H1 (cell line): ENCODE measurements around the gene OSBP2. TPM values are rescaled to one million over a fixed set of nuclear protein-coding genes. Genes with fewer than 3 reads are reported as not detected.

Experiments used
- CTCF ChIA-PET: fragments of 300-600 bp; sonication (Branson Sonifier 250); formaldehyde crosslinking; loops from one replicate; lab custom pipeline; 2021; ENCODE audit not compliant: partially characterized antibody; lab: Charles Lee
- POLR2A ChIA-PET: fragments of 300-600 bp; sonication (Branson Sonifier 250); formaldehyde crosslinking; loops from one replicate; lab custom pipeline; 2021; ENCODE audit warnings: inconsistent platforms; ENCODE audit not compliant: partially characterized antibody; lab: Charles Lee
- DNase-seq, 2 experiments: peaks; one replicate each; pipeline versions ENCODE4 v3.0.0 to v3.0.0-alpha.2; 2010 to 2022; ENCODE audit warnings: low spot score in 2 of 2, low read depth in 1 of 2, mixed read lengths in 1 of 2
- FAIRE-seq: peaks from 2 replicates; lab custom pipeline; 2011; peaks lifted over from hg19 to GRCh38; lab: Jason Lieb, UNC
- H2AFZ ChIP-seq: 2 replicates; pipeline ENCODE4 v1.8.1; 2012; ENCODE audit warnings: low read length, inconsistent platforms
- H2AK5ac ChIP-seq: 2 replicates; pipeline ENCODE4 v1.6.1; 2013; ENCODE audit warnings: low read depth, low read length
- H2BK120ac ChIP-seq: replicated peaks from 2 replicates; pipeline ENCODE3; 2013; ENCODE audit warnings: low read depth, low read length, inconsistent platforms
- H2BK12ac ChIP-seq: 2 replicates; pipeline ENCODE4 v1.6.1; 2013; ENCODE audit warnings: low read depth, low read length
- H2BK15ac ChIP-seq: 2 replicates; pipeline ENCODE4 v1.6.1; 2013; ENCODE audit warnings: low read length
- H2BK20ac ChIP-seq: 2 replicates; pipeline ENCODE4 v1.6.1; 2013; ENCODE audit warnings: low read length
- H2BK5ac ChIP-seq: 2 replicates; pipeline ENCODE4 v1.6.1; 2013; ENCODE audit warnings: low read depth, low read length
- H3K14ac ChIP-seq: 2 replicates; pipeline ENCODE4 v1.6.1; 2013; ENCODE audit warnings: inconsistent platforms; ENCODE audit not compliant: insufficient read length
- H3K18ac ChIP-seq: 2 replicates; pipeline ENCODE4 v1.6.1; 2013; ENCODE audit warnings: low read length; ENCODE audit errors: extremely low read depth
- H3K23ac ChIP-seq: 2 replicates; pipeline ENCODE4 v1.6.1; 2013; ENCODE audit warnings: inconsistent platforms; ENCODE audit not compliant: insufficient read length
- H3K23me2 ChIP-seq: 2 replicates; pipeline ENCODE4 v1.6.1; 2013; ENCODE audit warnings: low read depth, low read length
- H3K27ac ChIP-seq: 2 replicates; pipeline ENCODE4 v1.6.1; 2011; ENCODE audit warnings: low read depth, low read length, inconsistent platforms
- H3K27me3 ChIP-seq, 4 experiments: replicated peaks in 1 of 4; 1 replicate in 1 of 4; 2 replicates in 3 of 4; pipeline versions ENCODE4 v1.6.1 to v1.8.1; 2011 to 2013; ENCODE audit warnings: low read length in 3 of 4, mild to moderate bottlenecking in 3 of 4, inconsistent platforms in 2 of 4, mixed read lengths in 2 of 4, moderate library complexity in 1 of 4; ENCODE audit not compliant: control insufficient read depth in 3 of 4, insufficient read depth in 3 of 4; ENCODE audit errors: extremely low read depth in 1 of 4
- H3K36me3 ChIP-seq, 4 experiments: 2 replicates each; pipeline versions ENCODE4 v1.6.1 to v1.8.1; 2011 to 2013; ENCODE audit warnings: mild to moderate bottlenecking in 4 of 4, low read length in 3 of 4, moderate library complexity in 2 of 4, control low read depth in 1 of 4, inconsistent platforms in 1 of 4; ENCODE audit not compliant: insufficient read depth in 4 of 4, control insufficient read depth in 2 of 4
- H3K4ac ChIP-seq: replicated peaks from 2 replicates; pipeline ENCODE3; 2013; ENCODE audit warnings: low read length, low read depth, mixed read lengths, inconsistent platforms; ENCODE audit not compliant: insufficient read length
- H3K4me1 ChIP-seq, 4 experiments: replicated peaks in 1 of 4; 1 replicate in 1 of 4; 2 replicates in 3 of 4; pipeline versions ENCODE4 v1.6.1 to v1.8.1; 2011 to 2013; ENCODE audit warnings: low read length in 3 of 4, inconsistent platforms in 2 of 4, mixed read lengths in 1 of 4; ENCODE audit not compliant: insufficient read depth in 4 of 4, control insufficient read depth in 3 of 4
- H3K4me2 ChIP-seq, 2 experiments: 2 replicates each; pipeline versions ENCODE4 v1.6.1 to v1.8.1; 2011 to 2013; ENCODE audit warnings: low read depth in 2 of 2, low read length in 2 of 2, control low read depth in 1 of 2, inconsistent platforms in 1 of 2, mild to moderate bottlenecking in 1 of 2; ENCODE audit not compliant: insufficient read depth in 1 of 2
- H3K4me3 ChIP-seq, 4 experiments: fragments of 200-600, 300-600 bp in 1 of 4; sonication (generic), shearing (Covaris generic), sonication (Bioruptor Twin) in 1 of 4; 2 replicates each; pipeline versions ENCODE4 v1.5.1 to v1.8.1; 2011 to 2016; ENCODE audit warnings: low read length in 4 of 4, low read depth in 3 of 4, control low read depth in 2 of 4, inconsistent platforms in 2 of 4, mild to moderate bottlenecking in 2 of 4, mixed read lengths in 1 of 4, moderate library complexity in 1 of 4; ENCODE audit not compliant: insufficient read depth in 2 of 4; ENCODE audit errors: extremely low read depth in 1 of 4
- H3K56ac ChIP-seq: replicated peaks from 2 replicates; pipeline ENCODE3; 2013; ENCODE audit warnings: low read depth, mild to moderate bottlenecking, mixed read lengths, low read length, inconsistent platforms; ENCODE audit not compliant: insufficient read length
- H3K79me1 ChIP-seq: 2 replicates; pipeline ENCODE4 v1.6.1; 2013; ENCODE audit warnings: low read depth, low read length, control low read depth
- H3K79me2 ChIP-seq, 2 experiments: 2 replicates each; pipeline versions ENCODE4 v1.6.1 to v1.8.1; 2012 to 2013; ENCODE audit warnings: low read length in 2 of 2, mild to moderate bottlenecking in 2 of 2, inconsistent platforms in 1 of 2; ENCODE audit not compliant: insufficient read depth in 2 of 2, control insufficient read depth in 1 of 2
- H3K9ac ChIP-seq, 4 experiments: replicated peaks in 1 of 4; 1 replicate in 1 of 4; 2 replicates in 3 of 4; pipeline versions ENCODE4 v1.6.1 to v1.8.1; 2011 to 2013; ENCODE audit warnings: low read depth in 3 of 4, low read length in 3 of 4, control low read depth in 2 of 4, mild to moderate bottlenecking in 2 of 4, moderate library complexity in 2 of 4, inconsistent platforms in 1 of 4; ENCODE audit errors: extremely low read depth in 1 of 4
- H3K9me3 ChIP-seq, 2 experiments: 2 replicates each; pipeline versions ENCODE4 v1.6.1 to v1.8.1; 2012 to 2013; ENCODE audit warnings: mild to moderate bottlenecking in 2 of 2, moderate library complexity in 2 of 2, control low read depth in 1 of 2, inconsistent platforms in 1 of 2, low read depth in 1 of 2, low read length in 1 of 2, mixed read lengths in 1 of 2; ENCODE audit not compliant: insufficient read depth in 2 of 2
- H4K20me1 ChIP-seq, 2 experiments: replicated peaks in 1 of 2; 2 replicates each; pipeline versions ENCODE3 to v1.8.1; 2011 to 2013; ENCODE audit warnings: inconsistent platforms in 2 of 2, low read length in 2 of 2, mild to moderate bottlenecking in 1 of 2; ENCODE audit not compliant: insufficient read depth in 2 of 2, control insufficient read depth in 1 of 2
- H4K5ac ChIP-seq: 2 replicates; pipeline ENCODE4 v1.6.1; 2013; ENCODE audit warnings: low read length, low read depth, mixed read lengths, inconsistent platforms; ENCODE audit not compliant: insufficient read length
- H4K8ac ChIP-seq: 2 replicates; pipeline ENCODE4 v1.8.0; 2013; ENCODE audit warnings: mild to moderate bottlenecking, moderate library complexity, low read length, inconsistent platforms; ENCODE audit not compliant: insufficient read depth; ENCODE audit errors: extremely low read depth
- H4K91ac ChIP-seq: replicated peaks from 2 replicates; pipeline ENCODE3; 2013; ENCODE audit warnings: low read length, mixed read lengths, inconsistent platforms; ENCODE audit not compliant: insufficient read length
- WGBS, 2 experiments: shearing (Covaris generic) in 1 of 2; methylation state at CpG; one replicate each; pipeline versions ENCODE4 v1.1.6 to v1.1.7; 2013 to 2015; ENCODE audit warnings: low lambda C conversion rate in 2 of 2, mixed read lengths in 2 of 2, inconsistent platforms in 1 of 2, low coverage in 1 of 2, missing lambda C conversion rate in 1 of 2; ENCODE audit not compliant: insufficient replicate concordance in 2 of 2, insufficient coverage in 1 of 2, insufficient read length in 1 of 2; ENCODE audit errors: extremely low coverage in 1 of 2, missing lambda C conversion rate in 1 of 2; 5-methylcytosine and 5-hydroxymethylcytosine counted together
- polyA plus RNA-seq, 7 experiments: library from polyadenylated mRNA; depleted of rRNA in 3 of 7; stranded (reverse) in 5 of 7; unstranded in 2 of 7; fragments of >200 nt in 5 of 7; fragments of 200-250 nt in 2 of 7; gene quantifications; 1 replicate in 5 of 7; 2 replicates in 1 of 7; 4 replicates in 1 of 7; pipeline versions ENCODE4 v1.2.1 to v1.2.3, GENCODE V29; 2011 to 2013; ENCODE audit warnings: missing spikeins in 2 of 7, mixed read lengths in 2 of 7
- total RNA-seq: library from RNA; stranded (reverse); fragmentation: NEBNext Ultra II Directional; extraction: Animal tissue kit (Norgen Biotek cat#: 25700); gene quantifications from 2 replicates; pipeline ENCODE4 v1.2.1, GENCODE V29; 2021

The OSBP2 gene
- total and polyA plus RNA-seq, 2 of the 8 experiments (the other 6 are each of a cell fraction or from before 2014, with no cell fraction given): 3.4 to 3.7 TPM

- Histone ChIP-seq H3K23ac (no peak overlapping the region), H2BK15ac (no peak overlapping the region), H3K4me2 (no peak overlapping the region), H2BK20ac (no peak overlapping the region), H2BK12ac (no peak overlapping the region), H3K9me3 (no peaks in the 10 kb centered on the region), H3K79me1 (no peaks in the 10 kb centered on the region), H3K56ac (no peak overlapping the region), H3K14ac (no peak overlapping the region), H2BK5ac (no peak overlapping the region), H4K91ac (no peak overlapping the region), H3K23me2 (no peaks in the 10 kb centered on the region), H4K20me1 (no peaks in the 10 kb centered on the region), H4K8ac (no peak overlapping the region), H3K4ac (no peak overlapping the region), H3K9ac (no peak overlapping the region), H4K5ac (no peak overlapping the region), H3K4me1 (peaks cover 0 to 7% (median 3%) of the 10 kb centered on the region in 4 experiments; a peak in 4 of 7 replicates), H3K27ac (no peak overlapping the region), H2AK5ac (no peak overlapping the region), H3K27me3 (no peaks in the 10 kb centered on the region), H2BK120ac (no peak overlapping the region), H2AFZ (no peak overlapping the region), H3K36me3 (no peaks in the 10 kb centered on the region), H3K18ac (no peak overlapping the region), H3K79me2 (no peaks in the 10 kb centered on the region), H3K4me3 (no peak overlapping the region)
- CTCF ChIA-PET: interaction anchor here (10.8 kb wide), 1 partner anchor 10 kb away, joined by 73 read pairs; no protein-coding TSS in a partner anchor
- no peak for DNase-seq
- POLR2A ChIA-PET: interaction anchor here (1.3 kb wide), 1 partner anchor 10 kb away, joined by 3 read pairs; no protein-coding TSS in a partner anchor
- 93% methylated on average over 8 of the region's 8 CpGs; no CpG with 5 or more reads in 1 of the 2 experiments for WGBS, 2 experiments
- FAIRE-seq: no peak
Measured at GRCh38 chr22:30880181-30880601, 185.5 kb downstream of the OSBP2 start.
